Measurements from ENCODE around the gene CACNA1H. TPM values are rescaled to one million over a fixed set of nuclear protein-coding genes. Genes with fewer than 3 reads are reported as not detected.

Gene CACNA1H
- total and polyA plus RNA-seq, 2 experiments from 2014 or later, result 0.11 TPM; not detected in 1

DNA sequence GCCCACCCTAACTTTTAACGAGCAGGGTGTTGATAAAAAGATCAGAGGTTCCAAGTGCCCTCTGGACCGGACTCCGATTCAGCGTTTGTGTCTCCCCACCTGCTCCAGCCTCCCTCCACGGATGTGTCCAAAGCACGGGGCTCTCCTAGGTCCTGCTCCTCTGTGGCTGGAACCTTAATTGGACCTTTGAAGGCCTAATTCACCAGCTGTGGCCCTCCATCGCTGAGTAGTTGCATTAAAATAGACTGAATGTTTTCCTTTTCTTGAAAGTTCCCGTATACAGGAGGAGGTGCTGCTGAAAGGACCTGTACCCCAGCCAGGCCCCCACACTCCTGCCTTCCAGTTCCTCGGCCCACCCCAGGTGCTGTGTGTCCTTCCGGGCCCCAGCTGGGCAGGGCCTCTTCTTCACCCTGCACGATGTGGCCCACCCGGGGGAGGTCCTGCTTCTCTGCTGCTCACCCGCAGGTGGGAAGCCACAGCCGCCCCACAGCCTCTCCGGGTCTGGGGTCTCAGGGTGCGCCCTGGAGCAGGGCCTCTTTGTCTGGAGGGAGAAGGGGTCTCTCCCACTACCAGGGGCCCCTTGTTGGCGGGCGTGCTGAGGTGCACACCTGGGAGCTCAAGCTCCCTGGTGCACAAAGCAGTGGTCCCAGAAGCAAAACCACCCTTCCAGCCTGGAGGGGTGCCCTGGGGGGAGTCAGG is 1.3 kb upstream of the CACNA1H start:
- Histone ChIP-seq H3F3A (ENCODE audit: insufficient read depth) (no peaks in the 10 kb centered on the region), H3K36me3 (ENCODE audit: low read depth) (no peaks in the 10 kb centered on the region), H3K27ac (no peak overlapping the region), H3K4me2 (ENCODE audit: unreplicated experiment) (no peak overlapping the region), H3K9ac (no peak overlapping the region), H2AFZ (no peak overlapping the region), H3K79me2 (ENCODE audit: insufficient read depth) (no peaks in the 10 kb centered on the region), H3K4me1 (ENCODE audit: insufficient read depth) (no peaks in the 10 kb centered on the region), H3K9me3 (ENCODE audit: low read depth) (no peaks in the 10 kb centered on the region), H3K9me2 (ENCODE audit: insufficient read depth) (no peaks in the 10 kb centered on the region), H4K20me1 (ENCODE audit: insufficient read depth) (no peaks in the 10 kb centered on the region), H3K4me3 (no peak overlapping the region), H3K27me3 (replicated peaks; ENCODE audit: insufficient read depth) (peaks cover 12% of the 10 kb centered on the region)
- in situ Hi-C loops (cut with MboI), result no loop called here
- DNase-seq, result no peak
- TF ChIP-seq EZH2 (IDR thresholded peaks at IDR 0.05; ENCODE audit: insufficient read depth, poor library complexity, severe bottlenecking) (no peak), EZH2phosphoT487 (IDR thresholded peaks at IDR 0.05; ENCODE audit: insufficient read depth, low read depth) (no peak)
- 63 to 70% methylated on average over 16 to 18 of the region's 18 CpGs for WGBS, 2 experiments (ENCODE audit: low coverage in 1 of 2, low lambda C conversion rate in 2 of 2, missing lambda C conversion rate in 2 of 2)

DNA sequence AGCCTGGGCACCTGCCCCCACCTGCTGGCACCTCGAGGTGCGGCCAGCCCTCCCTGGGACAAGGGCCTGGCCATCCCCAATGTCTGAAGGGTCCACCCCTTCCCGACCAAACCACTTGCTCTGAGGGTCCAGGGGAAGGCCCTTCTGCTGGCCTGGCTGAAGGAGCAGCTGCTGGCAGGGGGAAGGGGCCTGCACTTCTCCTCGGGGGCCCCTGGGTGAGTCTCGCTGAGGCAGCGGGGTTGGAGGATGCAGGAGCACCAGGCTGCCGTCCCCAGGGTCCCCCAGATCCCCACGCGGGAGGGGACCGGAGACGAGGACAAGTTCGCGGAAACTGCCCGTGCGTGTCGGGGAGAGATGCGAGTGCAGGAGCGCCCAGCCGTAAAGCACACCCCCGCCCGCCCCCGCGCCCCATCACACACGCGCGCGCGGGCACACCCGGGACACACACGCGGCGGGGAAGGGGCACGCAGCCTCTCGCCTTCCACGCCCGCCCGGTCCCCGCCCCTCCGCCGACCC is 725 bp upstream of the CACNA1H start:
- no peak overlapping the region for H3K4me2 ChIP-seq (ENCODE audit: unreplicated experiment)

DNA sequence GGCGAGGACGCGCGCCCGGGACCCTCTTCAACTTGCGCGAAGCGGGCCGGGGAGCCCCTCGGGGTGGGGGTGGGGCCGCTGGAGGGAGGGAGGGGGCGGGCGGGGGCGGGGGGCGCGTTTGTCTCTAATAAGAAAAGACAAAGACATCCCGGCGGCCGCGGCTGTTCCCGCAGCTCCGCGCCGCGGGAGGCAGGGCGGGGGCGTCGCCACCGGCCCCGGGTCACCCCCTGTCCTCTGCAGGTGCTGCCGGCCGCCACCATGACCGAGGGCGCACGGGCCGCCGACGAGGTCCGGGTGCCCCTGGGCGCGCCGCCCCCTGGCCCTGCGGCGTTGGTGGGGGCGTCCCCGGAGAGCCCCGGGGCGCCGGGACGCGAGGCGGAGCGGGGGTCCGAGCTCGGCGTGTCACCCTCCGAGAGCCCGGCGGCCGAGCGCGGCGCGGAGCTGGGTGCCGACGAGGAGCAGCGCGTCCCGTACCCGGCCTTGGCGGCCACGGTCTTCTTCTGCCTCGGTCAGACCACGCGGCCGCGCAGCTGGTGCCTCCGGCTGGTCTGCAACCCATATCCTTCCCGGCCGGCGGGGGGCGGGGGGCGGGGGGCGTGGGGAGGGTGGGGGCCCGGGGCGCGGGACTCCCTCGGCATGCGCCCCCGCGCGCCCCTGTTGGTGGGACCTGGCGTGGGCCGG is 714 bp downstream of the CACNA1H start:
- Histone ChIP-seq H2AFZ (no peak overlapping the region), H3K79me2 (ENCODE audit: insufficient read depth) (no peaks in the 10 kb centered on the region), H3K4me1 (ENCODE audit: insufficient read depth) (no peaks in the 10 kb centered on the region), H3K9me3 (ENCODE audit: low read depth) (no peaks in the 10 kb centered on the region), H3K4me2 (ENCODE audit: unreplicated experiment) (no peak overlapping the region), H3K4me3 (no peak overlapping the region), H3K27ac (no peak overlapping the region), H3K27me3 (replicated peaks; ENCODE audit: insufficient read depth) (peaks cover 12% of the 10 kb centered on the region), H3K36me3 (ENCODE audit: low read depth) (no peaks in the 10 kb centered on the region), H3F3A (ENCODE audit: insufficient read depth) (no peaks in the 10 kb centered on the region), H3K9me2 (ENCODE audit: insufficient read depth) (no peaks in the 10 kb centered on the region), H3K9ac (no peak overlapping the region), H4K20me1 (ENCODE audit: insufficient read depth) (no peaks in the 10 kb centered on the region)
- 1 to 2% methylated on average over 34 to 87 of the region's 94 CpGs for WGBS, 2 experiments (ENCODE audit: low coverage in 1 of 2, low lambda C conversion rate in 2 of 2, missing lambda C conversion rate in 2 of 2)
- DNase-seq, result no peak
- in situ Hi-C loops (cut with MboI), result no loop called here
- TF ChIP-seq EZH2phosphoT487 (IDR thresholded peaks at IDR 0.05; ENCODE audit: insufficient read depth, low read depth) (no peak), EZH2 (IDR thresholded peaks at IDR 0.05; ENCODE audit: insufficient read depth, poor library complexity, severe bottlenecking) (no peak)

More for the DNA sequence above, 725 bp upstream of the CACNA1H start:
- no peaks in the 10 kb centered on the region for H3K79me2 ChIP-seq (ENCODE audit: insufficient read depth)
- H3K9me3 ChIP-seq (ENCODE audit: low read depth), result no peaks in the 10 kb centered on the region
- DNase-seq, result peak; percentile 24
- no peak overlapping the region for H3K27ac ChIP-seq
- no peak overlapping the region for H3K9ac ChIP-seq
- H2AFZ ChIP-seq, result no peak overlapping the region
- whole genome bisulfite sequencing, 2 experiments (ENCODE audit: low coverage in 1 of 2, low lambda C conversion rate in 2 of 2, missing lambda C conversion rate in 2 of 2), result 6 to 7% methylated on average over 15 to 17 of the region's 40 CpGs
- no peaks in the 10 kb centered on the region for H4K20me1 ChIP-seq (ENCODE audit: insufficient read depth)
- TF ChIP-seq EZH2phosphoT487 (IDR thresholded peaks at IDR 0.05; ENCODE audit: insufficient read depth, low read depth) (no peak), EZH2 (IDR thresholded peaks at IDR 0.05; ENCODE audit: insufficient read depth, poor library complexity, severe bottlenecking) (no peak)
- H3K36me3 ChIP-seq (ENCODE audit: low read depth), result no peaks in the 10 kb centered on the region
- H3K9me2 ChIP-seq (ENCODE audit: insufficient read depth), result no peaks in the 10 kb centered on the region
- no peaks in the 10 kb centered on the region for H3F3A ChIP-seq (ENCODE audit: insufficient read depth)
- no peak overlapping the region for H3K4me3 ChIP-seq
- in situ Hi-C loops (cut with MboI), result no loop called here
- peaks cover 12% of the 10 kb centered on the region for H3K27me3 ChIP-seq (replicated peaks; ENCODE audit: insufficient read depth)
- no peaks in the 10 kb centered on the region for H3K4me1 ChIP-seq (ENCODE audit: insufficient read depth)

DNA sequence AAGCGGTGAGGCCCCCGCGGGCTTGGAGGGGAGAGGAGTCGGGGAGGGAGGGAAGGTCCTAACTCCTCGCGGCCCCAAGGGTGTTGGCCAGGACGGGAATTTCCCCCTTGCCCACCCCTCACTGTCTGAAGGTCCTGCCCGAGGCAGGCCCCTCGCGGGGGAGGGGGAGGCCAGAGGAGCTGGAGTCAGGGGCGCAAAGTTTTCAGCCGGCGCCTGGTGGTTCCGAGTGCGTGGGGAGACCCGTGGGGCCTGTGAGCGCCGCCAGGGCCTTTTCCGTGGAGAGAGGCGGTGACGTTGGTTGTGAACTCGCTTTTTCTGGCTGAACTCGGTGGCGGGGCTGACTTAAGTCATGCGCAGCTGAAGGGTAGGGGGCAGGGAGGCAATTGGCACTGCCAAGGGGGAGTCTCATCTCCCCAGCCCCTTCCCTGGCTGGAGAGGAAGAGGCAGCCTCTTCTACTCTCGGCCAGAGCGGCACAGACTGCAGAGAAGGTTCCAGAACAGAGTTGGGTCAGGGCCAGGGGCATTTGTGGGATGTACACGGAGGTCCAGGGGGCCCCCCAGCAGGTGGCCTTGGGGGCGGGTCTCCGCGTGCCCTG is 1.5 kb downstream of the CACNA1H start:
- H3K4me2 ChIP-seq (ENCODE audit: unreplicated experiment), result no peak overlapping the region
- H3K4me3 ChIP-seq, result no peak overlapping the region
- no peaks in the 10 kb centered on the region for H3K36me3 ChIP-seq (ENCODE audit: low read depth)
- no peaks in the 10 kb centered on the region for H4K20me1 ChIP-seq (ENCODE audit: insufficient read depth)
- H3F3A ChIP-seq (ENCODE audit: insufficient read depth), result no peaks in the 10 kb centered on the region
- peaks cover 12% of the 10 kb centered on the region for H3K27me3 ChIP-seq (replicated peaks; ENCODE audit: insufficient read depth)
- no peak overlapping the region for H3K9ac ChIP-seq
- no peak for TF ChIP-seq EZH2phosphoT487 (IDR thresholded peaks at IDR 0.05; ENCODE audit: insufficient read depth, low read depth)
- no peak for TF ChIP-seq EZH2 (IDR thresholded peaks at IDR 0.05; ENCODE audit: insufficient read depth, poor library complexity, severe bottlenecking)
- H3K4me1 ChIP-seq (ENCODE audit: insufficient read depth), result no peaks in the 10 kb centered on the region
- no peaks in the 10 kb centered on the region for H3K9me2 ChIP-seq (ENCODE audit: insufficient read depth)
- H3K27ac ChIP-seq, result no peak overlapping the region
- H2AFZ ChIP-seq, result no peak overlapping the region
- in situ Hi-C loops (cut with MboI), result no loop called here
- no peak for DNase-seq
- WGBS, 2 experiments (ENCODE audit: low coverage in 1 of 2, low lambda C conversion rate in 2 of 2, missing lambda C conversion rate in 2 of 2), result 43 to 48% methylated on average over 18 to 31 of the region's 31 CpGs
- H3K9me3 ChIP-seq (ENCODE audit: low read depth), result no peaks in the 10 kb centered on the region
- H3K79me2 ChIP-seq (ENCODE audit: insufficient read depth), result no peaks in the 10 kb centered on the region

All from GM23248 (cell line).